AG09319 (cell line): Measurements from ENCODE around the gene SEH1L.

ENCODE experiments used
- DNase-seq: peaks from one replicate; pipeline ENCODE4 v3.0.0-alpha.2; 2010; ENCODE audit warnings: low read depth; ENCODE audit errors: extremely low read depth
- CTCF ChIP-seq: IDR thresholded peaks from 2 replicates; pipeline ENCODE4 v1.5.1; 2011; ENCODE audit warnings: low read depth, mild to moderate bottlenecking, inconsistent platforms, low read length, moderate library complexity

SEH1L gene

GRCh38 chr18:12911025-12911928 lies 36.5 kb upstream of the SEH1L start:
- no peak for DNase-seq
- no peak for TF ChIP-seq CTCF

GRCh38 chr18:12911929-12912703 lies 35.7 kb upstream of the SEH1L start:
- no peak for DNase-seq
- no peak for TF ChIP-seq CTCF

- TF ChIP-seq CTCF = no peak
- DNase-seq = no peak
Observed at GRCh38 chr18:12921178-12921577, 26.6 kb upstream of the SEH1L start.

GRCh38 chr18:12922266-12922665 lies 25.5 kb upstream of the SEH1L start:
- DNase-seq = no peak
- TF ChIP-seq CTCF = no peak

GRCh38 chr18:12924616-12925015 lies 23.2 kb upstream of the SEH1L start:
- TF ChIP-seq CTCF = no peak
- no peak for DNase-seq

- no peak for DNase-seq
- TF ChIP-seq CTCF = no peak
Observed at GRCh38 chr18:12928206-12928605, 19.6 kb upstream of the SEH1L start.

GRCh38 chr18:12928641-12929040 lies 19.2 kb upstream of the SEH1L start:
- no peak for TF ChIP-seq CTCF
- DNase-seq = no peak
